Measurements from ENCODE around the gene HOXD9. TPM values are rescaled to one million over a fixed set of nuclear protein-coding genes. Genes with fewer than 3 reads are reported as not detected.
A peak's percentile ranks its signal among the peaks of the same experiment; 100 is the strongest.

HOXD9 gene
- total RNA-seq, 1 donor from 2014 or later, result not detected

DNA sequence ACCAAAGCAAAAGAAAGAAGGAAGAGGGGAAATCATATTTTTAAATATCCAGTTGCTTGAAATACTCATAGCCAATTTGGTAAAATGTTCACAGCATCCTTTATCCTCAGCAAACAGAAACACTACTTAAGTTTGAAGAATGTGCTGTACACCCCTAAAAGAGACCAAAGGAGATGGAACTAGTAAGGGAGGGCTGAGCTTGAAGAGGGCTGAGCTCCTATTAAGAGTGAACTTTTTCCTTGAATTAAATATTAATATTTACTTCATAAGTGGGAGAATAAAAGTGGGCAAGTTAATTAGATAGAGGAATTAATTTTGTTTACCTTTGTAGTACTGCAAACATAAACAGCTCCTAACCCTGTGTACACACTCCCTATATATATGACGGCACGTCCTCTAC lies 45.7 kb upstream of the HOXD9 start:
- intact Hi-C loops (cut with DNase I), result no loop called here
- Histone ChIP-seq H3K27me3 (peaks cover 62% of the 10 kb centered on the region), H3K4me3 (no peak overlapping the region), H3K9me3 (no peaks in the 10 kb centered on the region), H3K27ac (no peak overlapping the region), H3K36me3 (no peaks in the 10 kb centered on the region), H3K4me1 (no peaks in the 10 kb centered on the region)
- no peak for DNase-seq (ENCODE audit: low spot score in 2 of 2)
- no peak for TF ChIP-seq CTCF (IDR thresholded peaks at IDR 0.05)

DNA sequence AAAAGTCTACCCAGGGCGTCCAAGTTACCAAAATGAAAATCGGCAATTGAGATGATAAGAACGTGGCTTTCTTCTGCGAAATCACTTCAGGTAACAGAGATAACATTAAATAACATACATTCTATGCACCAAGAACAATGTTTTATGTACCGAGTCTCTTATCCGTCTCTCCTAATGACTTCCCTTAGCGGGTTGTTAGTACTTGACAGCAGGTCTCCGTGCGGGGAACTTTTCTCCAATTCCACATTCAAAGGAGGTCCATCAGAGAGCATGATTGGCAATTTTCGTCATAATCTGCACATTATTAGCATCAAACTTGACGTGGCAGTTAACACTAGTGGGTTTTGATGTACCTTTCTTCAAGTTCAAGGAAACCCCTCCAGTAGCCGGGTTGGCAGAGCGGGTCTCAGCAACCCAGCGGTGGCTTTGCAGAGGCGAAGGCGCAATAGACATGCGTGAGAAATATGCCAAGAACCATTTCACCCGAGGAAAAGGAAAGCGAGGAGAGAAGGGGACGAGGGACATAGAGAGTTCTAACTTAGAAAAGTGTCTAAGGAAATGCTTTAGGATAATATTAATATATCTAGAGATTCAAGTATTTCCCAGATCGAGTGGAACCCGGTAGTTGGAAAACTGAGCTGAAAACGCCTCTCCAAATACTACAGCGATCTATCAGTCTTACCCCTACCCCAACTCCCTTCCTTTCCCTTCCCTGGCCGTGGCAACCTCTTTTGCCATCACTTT lies 43.8 kb upstream of the HOXD9 start:
- Histone ChIP-seq H3K27ac (no peak overlapping the region), H3K36me3 (no peaks in the 10 kb centered on the region), H3K9me3 (no peaks in the 10 kb centered on the region), H3K27me3 (peaks cover 73% of the 10 kb centered on the region), H3K4me3 (no peak overlapping the region), H3K4me1 (no peaks in the 10 kb centered on the region)
- TF ChIP-seq CTCF (IDR thresholded peaks at IDR 0.05), result no peak
- intact Hi-C loops (cut with DNase I), result no loop called here
- DNase-seq (ENCODE audit: low spot score in 2 of 2), result no peak

DNA sequence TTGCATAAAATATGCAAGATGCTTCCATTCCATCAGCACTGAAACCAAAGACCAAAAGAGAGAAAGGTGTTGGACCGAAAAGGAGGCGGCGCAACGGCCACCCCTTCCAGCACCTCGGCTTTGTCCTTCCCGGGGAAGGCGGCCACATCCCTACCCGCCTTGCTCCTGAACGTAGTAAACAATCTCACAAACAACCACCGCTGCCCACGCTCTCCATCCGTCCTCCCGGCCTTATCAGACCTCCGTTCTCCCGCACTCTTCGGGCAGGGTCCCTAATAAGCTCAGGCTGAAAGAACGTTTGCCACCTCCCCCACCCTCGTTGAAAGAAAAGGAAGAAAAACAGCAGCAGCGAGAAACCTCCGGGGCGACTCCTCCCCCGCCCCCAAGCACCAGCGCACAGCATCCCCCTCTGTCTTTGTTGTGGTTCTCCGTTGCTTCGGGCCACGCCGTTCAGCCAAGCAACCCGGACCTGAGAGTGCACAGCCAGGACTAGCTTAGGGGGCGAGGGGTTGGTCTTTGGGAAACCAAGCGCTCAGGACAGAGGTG lies 43.2 kb upstream of the HOXD9 start:
- Histone ChIP-seq H3K36me3 (no peaks in the 10 kb centered on the region), H3K27me3 (peaks cover 75% of the 10 kb centered on the region), H3K27ac (no peak overlapping the region), H3K4me1 (no peaks in the 10 kb centered on the region), H3K9me3 (no peaks in the 10 kb centered on the region), H3K4me3 (peak overlapping the region; percentile 28 to 36)
- intact Hi-C loops (cut with DNase I), result no loop called here
- DNase-seq (ENCODE audit: low spot score in 2 of 2), result no peak
- TF ChIP-seq CTCF (IDR thresholded peaks at IDR 0.05), result no peak

GRCh38 chr2:176079831-176080539 lies 42.5 kb upstream of the HOXD9 start:
- Histone ChIP-seq H3K27me3 (peaks cover 75% of the 10 kb centered on the region), H3K4me1 (no peaks in the 10 kb centered on the region), H3K9me3 (no peaks in the 10 kb centered on the region), H3K4me3 (peak overlapping the region; percentile 28 to 37), H3K36me3 (no peaks in the 10 kb centered on the region), H3K27ac (no peak overlapping the region)
- no peak for DNase-seq (ENCODE audit: low spot score in 2 of 2)
- intact Hi-C loops (cut with DNase I), result loop anchor here (5.0 kb wide), 1 partner anchor 42 kb away; the partner anchor contains the start of gene HOXD9
- TF ChIP-seq CTCF (IDR thresholded peaks at IDR 0.05), result peak; percentile 36 to 58 (median 54)

- Histone ChIP-seq H3K27me3 (peaks cover 73% of the 10 kb centered on the region), H3K4me1 (no peaks in the 10 kb centered on the region), H3K27ac (no peak overlapping the region)
Measured at GRCh38 chr2:176080540-176081375, 41.8 kb upstream of the HOXD9 start.

More at GRCh38 chr2:176080540-176081375, 41.8 kb upstream of the HOXD9 start:
- no peak for TF ChIP-seq CTCF (IDR thresholded peaks at IDR 0.05)
- H3K9me3 ChIP-seq, result no peaks in the 10 kb centered on the region
- intact Hi-C loops (cut with DNase I), result loop anchor here (5.0 kb wide), 1 partner anchor 42 kb away; the partner anchor contains the start of gene HOXD9
- DNase-seq (ENCODE audit: low spot score in 2 of 2), result no peak
- peak overlapping the region; percentile 25 to 37 for H3K4me3 ChIP-seq
- H3K36me3 ChIP-seq, result no peaks in the 10 kb centered on the region

Data from ascending aorta (tissue), 2 donors.